ENCODE results near the gene THOP1. TPM values are rescaled to one million over a fixed set of nuclear protein-coding genes. Genes with fewer than 3 reads are reported as not detected.

The THOP1 gene
- polyA plus RNA-seq, 2 donors = 56.5 to 77.4 TPM

GRCh38 chr19:2800506-2800905, 15.2 kb downstream of the THOP1 start:
- H3K4me1 ChIP-seq (ENCODE audit: control insufficient read depth in 2 of 2, insufficient read depth in 2 of 2, low read length in 1 of 2) = peaks cover 3 to 7% of the 10 kb centered on the region in 2 donors
- no peaks in the 10 kb centered on the region for H3K27me3 ChIP-seq (ENCODE audit: control insufficient read depth in 1 of 2, insufficient read depth in 2 of 2, low read length in 2 of 2)
- peaks cover 8 to 56% of the 10 kb centered on the region in 2 donors for H3K36me3 ChIP-seq (ENCODE audit: control insufficient read depth in 2 of 2, insufficient read depth in 2 of 2, low read length in 1 of 2)
- no peak overlapping the region for H3K4me3 ChIP-seq (ENCODE audit: low read depth in 1 of 2, low read length in 2 of 2)
- H3K27ac ChIP-seq (ENCODE audit: low read depth in 2 of 2, low read length in 1 of 2) = no peak overlapping the region
- H3K9me3 ChIP-seq (ENCODE audit: control insufficient read depth in 2 of 2, insufficient read depth in 1 of 2, low read depth in 1 of 2, low read length in 1 of 2) = peaks cover 2 to 4% of the 10 kb centered on the region in 2 donors
- 92 to 93% methylated on average over 22 of the region's 22 CpGs for WGBS, 2 donors

DNA sequence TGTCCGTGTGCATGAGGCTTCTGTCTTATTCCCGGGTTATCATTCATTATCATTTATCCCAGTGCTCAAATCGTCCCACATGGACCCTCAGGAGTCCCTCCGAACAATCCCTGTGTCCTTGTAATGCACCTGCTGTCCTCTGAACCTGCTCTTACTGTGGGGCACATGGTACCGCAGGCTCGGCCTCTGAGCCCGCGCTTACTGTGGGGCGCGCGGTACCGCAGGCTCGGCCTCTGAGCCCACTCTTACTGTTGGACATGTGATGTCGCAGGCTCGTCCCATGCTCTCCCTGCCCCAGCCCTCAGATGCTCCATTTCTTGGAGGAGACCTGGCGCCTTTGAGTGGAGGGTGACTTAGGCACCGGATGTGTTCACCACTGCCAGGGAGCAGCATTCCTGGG, 17.5 kb downstream of the THOP1 start:
- Histone ChIP-seq H3K4me3 (ENCODE audit: low read depth in 1 of 2, low read length in 2 of 2) (no peak overlapping the region), H3K27me3 (ENCODE audit: control insufficient read depth in 1 of 2, insufficient read depth in 2 of 2, low read length in 2 of 2) (no peaks in the 10 kb centered on the region), H3K9me3 (ENCODE audit: control insufficient read depth in 2 of 2, insufficient read depth in 1 of 2, low read depth in 1 of 2, low read length in 1 of 2) (peaks cover 0 to 2% of the 10 kb centered on the region in 2 donors), H3K4me1 (ENCODE audit: control insufficient read depth in 2 of 2, insufficient read depth in 2 of 2, low read length in 1 of 2) (no peaks in the 10 kb centered on the region), H3K36me3 (ENCODE audit: control insufficient read depth in 2 of 2, insufficient read depth in 2 of 2, low read length in 1 of 2) (peaks cover 8 to 65% of the 10 kb centered on the region in 2 donors), H3K27ac (ENCODE audit: low read depth in 2 of 2, low read length in 1 of 2) (no peak overlapping the region)
- 96% methylated on average over 17 of the region's 17 CpGs for WGBS, 2 donors

DNA sequence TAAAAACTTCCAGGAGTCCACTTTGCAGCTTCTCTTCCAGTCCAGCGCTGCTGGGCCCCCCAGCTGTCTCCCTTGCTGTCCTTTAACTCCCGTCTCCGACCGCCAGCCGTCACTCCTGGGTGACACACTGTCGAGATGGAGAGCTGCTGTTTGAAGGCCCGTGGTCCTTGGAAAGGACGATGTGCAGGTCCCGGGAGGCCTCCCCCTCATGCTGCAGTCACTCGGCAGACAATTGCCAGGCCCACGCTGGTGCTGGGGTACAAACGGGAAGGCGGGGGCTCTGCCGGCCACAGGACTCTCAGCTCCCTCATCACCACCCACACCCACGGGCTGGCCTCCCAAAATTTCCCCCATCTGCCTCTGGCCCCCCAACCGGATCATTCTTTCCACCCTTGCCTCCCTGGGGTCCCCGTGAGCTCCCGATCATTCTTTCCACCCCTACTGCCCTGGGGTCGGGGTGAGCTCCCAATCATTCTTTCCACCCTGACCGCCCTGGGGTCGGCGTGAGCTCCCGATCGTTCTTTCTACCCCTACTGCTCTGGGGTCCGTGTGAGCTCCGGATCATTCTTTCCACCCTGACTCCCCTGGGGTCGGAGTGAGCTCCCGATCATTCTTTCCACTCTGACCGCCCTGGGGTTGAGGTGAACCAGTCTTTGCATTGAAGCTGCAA, 18.3 kb downstream of the THOP1 start:
- H3K4me1 ChIP-seq (ENCODE audit: control insufficient read depth in 2 of 2, insufficient read depth in 2 of 2, low read length in 1 of 2) = no peaks in the 10 kb centered on the region
- H3K36me3 ChIP-seq (ENCODE audit: control insufficient read depth in 2 of 2, insufficient read depth in 2 of 2, low read length in 1 of 2) = peaks cover 8 to 69% of the 10 kb centered on the region in 2 donors
- peaks cover 0 to 2% of the 10 kb centered on the region in 2 donors for H3K9me3 ChIP-seq (ENCODE audit: control insufficient read depth in 2 of 2, insufficient read depth in 1 of 2, low read depth in 1 of 2, low read length in 1 of 2)
- no peak overlapping the region for H3K27ac ChIP-seq (ENCODE audit: low read depth in 2 of 2, low read length in 1 of 2)
- no peak overlapping the region for H3K4me3 ChIP-seq (ENCODE audit: low read depth in 1 of 2, low read length in 2 of 2)
- no peaks in the 10 kb centered on the region for H3K27me3 ChIP-seq (ENCODE audit: control insufficient read depth in 1 of 2, insufficient read depth in 2 of 2, low read length in 2 of 2)
- WGBS, 2 donors = 92 to 94% methylated on average over 29 of the region's 29 CpGs

DNA sequence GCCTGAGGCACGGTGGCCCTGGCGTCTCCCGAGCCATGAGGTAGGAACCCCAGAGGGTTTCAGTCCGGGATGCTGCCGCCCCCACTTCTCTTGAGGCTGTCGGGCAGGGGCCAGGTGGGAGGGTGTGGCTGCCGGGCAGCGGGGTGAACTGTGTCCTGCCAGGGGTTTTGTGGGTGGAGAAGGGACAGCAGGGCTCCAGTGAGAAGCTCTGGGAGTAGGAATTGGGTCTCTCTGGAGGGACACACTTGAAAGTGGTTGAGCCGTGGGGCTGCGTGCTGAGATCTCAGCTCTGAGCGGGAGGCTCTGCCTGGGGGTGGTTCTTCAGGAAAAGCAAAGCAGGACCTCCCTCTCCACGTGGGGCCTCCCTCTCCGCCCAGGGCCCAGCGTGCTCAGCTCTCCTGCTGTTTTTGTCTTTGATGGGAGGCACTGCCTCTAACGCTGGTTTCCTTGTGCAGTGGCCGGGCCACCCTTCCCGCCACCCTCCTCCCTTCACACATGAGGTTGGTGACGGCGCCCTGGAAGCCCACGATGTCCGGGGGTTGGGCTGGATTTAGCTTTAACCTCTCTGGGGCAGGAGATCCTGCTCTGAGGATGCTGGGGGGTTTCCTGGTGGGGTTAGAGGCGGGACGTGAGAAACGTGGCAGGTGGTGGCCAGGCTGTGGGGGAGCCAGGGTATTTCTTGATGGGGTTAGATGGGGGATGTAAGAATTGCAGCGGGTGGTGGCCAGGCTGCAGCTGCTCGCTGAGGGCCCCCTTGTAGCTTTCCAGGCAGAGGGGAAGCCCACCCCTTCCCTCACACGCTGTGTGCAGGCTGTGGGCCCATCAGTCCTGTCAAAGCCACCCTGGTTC, 19.1 kb downstream of the THOP1 start:
- 87 to 88% methylated on average over 27 of the region's 27 CpGs for WGBS, 2 donors
- peaks cover 0 to 4% of the 10 kb centered on the region in 2 donors for H3K9me3 ChIP-seq (ENCODE audit: control insufficient read depth in 2 of 2, insufficient read depth in 1 of 2, low read depth in 1 of 2, low read length in 1 of 2)

DNA sequence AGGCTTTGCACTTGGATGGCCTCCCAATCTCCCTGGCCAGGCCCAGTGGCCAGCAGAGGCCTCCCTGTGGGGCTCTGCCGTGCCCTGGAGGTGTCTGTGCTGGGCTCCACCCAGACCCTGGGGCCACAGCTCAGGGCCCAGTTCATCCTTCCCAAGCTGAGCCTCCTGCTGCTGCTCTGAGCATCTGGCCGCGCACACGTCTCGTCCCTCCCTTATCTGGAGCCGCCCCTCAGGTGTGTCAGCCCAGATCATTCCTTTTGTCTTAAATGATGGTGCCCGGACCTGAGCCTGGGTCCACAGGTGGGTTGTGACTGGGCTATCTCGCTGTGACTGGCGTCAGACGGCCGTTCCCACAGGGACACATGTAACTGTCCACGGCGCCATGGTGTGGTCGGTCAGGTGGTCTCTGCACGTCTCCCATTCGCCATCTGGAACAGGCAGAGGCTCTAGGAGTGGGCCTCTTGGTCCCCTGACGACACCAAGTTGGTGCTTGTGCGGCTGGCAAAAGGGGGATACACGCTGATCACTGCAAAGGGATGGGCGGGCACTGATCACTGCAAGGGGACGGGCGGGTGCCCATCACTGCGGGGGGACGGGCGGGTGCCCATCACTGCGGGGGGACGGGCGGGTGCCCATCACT, 20.1 kb downstream of the THOP1 start:
- no peaks in the 10 kb centered on the region for H3K4me1 ChIP-seq (ENCODE audit: control insufficient read depth in 2 of 2, insufficient read depth in 2 of 2, low read length in 1 of 2)
- peaks cover 0 to 4% of the 10 kb centered on the region in 2 donors for H3K9me3 ChIP-seq (ENCODE audit: control insufficient read depth in 2 of 2, insufficient read depth in 1 of 2, low read depth in 1 of 2, low read length in 1 of 2)
- peaks cover 5 to 76% of the 10 kb centered on the region in 2 donors for H3K36me3 ChIP-seq (ENCODE audit: control insufficient read depth in 2 of 2, insufficient read depth in 2 of 2, low read length in 1 of 2)
- no peak overlapping the region for H3K27ac ChIP-seq (ENCODE audit: low read depth in 2 of 2, low read length in 1 of 2)
- H3K4me3 ChIP-seq (ENCODE audit: low read depth in 1 of 2, low read length in 2 of 2) = no peak overlapping the region
- no peaks in the 10 kb centered on the region for H3K27me3 ChIP-seq (ENCODE audit: control insufficient read depth in 1 of 2, insufficient read depth in 2 of 2, low read length in 2 of 2)
- 94% methylated on average over 28 of the region's 28 CpGs for WGBS, 2 donors

More for the DNA sequence above, 19.1 kb downstream of the THOP1 start:
- H3K4me3 ChIP-seq (ENCODE audit: low read depth in 1 of 2, low read length in 2 of 2) = no peak overlapping the region
- H3K4me1 ChIP-seq (ENCODE audit: control insufficient read depth in 2 of 2, insufficient read depth in 2 of 2, low read length in 1 of 2) = no peaks in the 10 kb centered on the region
- H3K36me3 ChIP-seq (ENCODE audit: control insufficient read depth in 2 of 2, insufficient read depth in 2 of 2, low read length in 1 of 2) = peaks cover 8 to 74% of the 10 kb centered on the region in 2 donors
- H3K27me3 ChIP-seq (ENCODE audit: control insufficient read depth in 1 of 2, insufficient read depth in 2 of 2, low read length in 2 of 2) = no peaks in the 10 kb centered on the region
- no peak overlapping the region for H3K27ac ChIP-seq (ENCODE audit: low read depth in 2 of 2, low read length in 1 of 2)

DNA sequence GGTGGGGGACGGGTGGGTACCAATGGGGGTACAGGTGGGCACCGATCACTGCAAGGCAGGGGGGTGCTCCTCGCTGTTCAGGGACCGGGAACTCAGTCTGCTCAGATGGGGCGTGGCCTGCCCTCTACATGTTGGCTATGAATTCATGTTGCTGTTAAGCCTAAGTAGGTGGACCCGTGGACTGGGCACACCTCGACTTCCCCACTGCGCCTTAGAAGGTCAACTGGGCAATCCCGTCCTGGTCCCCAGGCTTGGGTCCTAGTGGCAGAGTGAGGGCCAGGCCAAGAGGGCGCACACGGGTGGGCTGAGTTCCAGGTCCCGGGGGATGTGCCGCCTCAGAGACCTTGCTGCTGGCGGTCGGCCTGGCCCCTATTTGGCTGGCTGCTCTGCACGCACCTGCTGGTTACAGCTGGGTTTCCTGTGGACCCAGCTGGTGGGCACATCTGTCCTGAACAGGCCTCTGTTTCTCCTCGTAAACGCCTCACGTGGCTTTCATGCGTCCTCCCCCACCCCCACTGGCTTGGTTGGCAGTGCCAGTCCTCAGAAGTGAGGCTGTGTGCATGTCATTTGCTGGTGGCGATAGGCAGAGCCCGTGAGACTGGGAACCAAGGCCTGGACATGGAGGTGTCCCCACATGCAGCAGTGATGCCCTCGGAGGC, 20.8 kb downstream of the THOP1 start:
- Histone ChIP-seq H3K36me3 (ENCODE audit: control insufficient read depth in 2 of 2, insufficient read depth in 2 of 2, low read length in 1 of 2) (peaks cover 5 to 75% of the 10 kb centered on the region in 2 donors), H3K27ac (ENCODE audit: low read depth in 2 of 2, low read length in 1 of 2) (no peak overlapping the region), H3K4me1 (ENCODE audit: control insufficient read depth in 2 of 2, insufficient read depth in 2 of 2, low read length in 1 of 2) (no peaks in the 10 kb centered on the region), H3K27me3 (ENCODE audit: control insufficient read depth in 1 of 2, insufficient read depth in 2 of 2, low read length in 2 of 2) (no peaks in the 10 kb centered on the region), H3K9me3 (ENCODE audit: control insufficient read depth in 2 of 2, insufficient read depth in 1 of 2, low read depth in 1 of 2, low read length in 1 of 2) (peaks cover 0 to 2% of the 10 kb centered on the region in 2 donors), H3K4me3 (ENCODE audit: low read depth in 1 of 2, low read length in 2 of 2) (no peak overlapping the region)
- 95 to 97% methylated on average over 23 of the region's 23 CpGs for WGBS, 2 donors

DNA sequence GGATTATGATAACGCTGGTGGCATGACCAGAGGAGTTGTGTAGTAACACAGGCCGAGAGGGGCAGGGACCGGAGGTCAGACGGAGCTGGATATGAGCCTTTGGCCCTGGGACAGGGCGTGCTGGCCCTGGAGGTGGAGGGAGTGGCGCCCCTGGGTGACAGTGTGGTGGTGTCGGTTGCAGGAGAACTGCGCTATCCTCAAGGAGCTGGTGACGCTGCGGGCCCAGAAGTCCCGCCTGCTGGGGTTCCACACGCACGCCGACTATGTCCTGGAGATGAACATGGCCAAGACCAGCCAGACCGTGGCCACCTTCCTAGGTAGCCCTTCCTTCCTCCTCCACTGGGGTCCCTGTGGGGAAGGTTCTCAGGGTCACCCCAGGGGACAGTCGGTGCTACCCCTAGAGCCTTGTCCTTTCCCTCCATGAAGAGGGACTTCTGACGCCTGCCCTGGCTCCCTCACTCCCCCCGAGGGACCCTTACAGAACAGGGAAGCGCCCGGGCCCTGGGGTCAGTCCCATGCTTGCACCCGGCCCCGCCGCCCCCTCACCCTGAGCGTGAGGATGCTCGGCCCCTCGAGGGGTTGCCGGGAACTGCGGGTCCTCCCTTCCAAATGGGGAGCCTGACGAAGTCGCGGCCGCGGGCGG, 21.6 kb downstream of the THOP1 start:
- H3K4me3 ChIP-seq (ENCODE audit: low read depth in 1 of 2, low read length in 2 of 2) = no peak overlapping the region
- no peak overlapping the region for H3K27ac ChIP-seq (ENCODE audit: low read depth in 2 of 2, low read length in 1 of 2)
- no peaks in the 10 kb centered on the region for H3K4me1 ChIP-seq (ENCODE audit: control insufficient read depth in 2 of 2, insufficient read depth in 2 of 2, low read length in 1 of 2)
- 95 to 96% methylated on average over 34 of the region's 34 CpGs for WGBS, 2 donors
- H3K36me3 ChIP-seq (ENCODE audit: control insufficient read depth in 2 of 2, insufficient read depth in 2 of 2, low read length in 1 of 2) = peaks cover 5 to 76% of the 10 kb centered on the region in 2 donors
- no peaks in the 10 kb centered on the region for H3K27me3 ChIP-seq (ENCODE audit: control insufficient read depth in 1 of 2, insufficient read depth in 2 of 2, low read length in 2 of 2)
- H3K9me3 ChIP-seq (ENCODE audit: control insufficient read depth in 2 of 2, insufficient read depth in 1 of 2, low read depth in 1 of 2, low read length in 1 of 2) = peaks cover 0 to 2% of the 10 kb centered on the region in 2 donors

DNA sequence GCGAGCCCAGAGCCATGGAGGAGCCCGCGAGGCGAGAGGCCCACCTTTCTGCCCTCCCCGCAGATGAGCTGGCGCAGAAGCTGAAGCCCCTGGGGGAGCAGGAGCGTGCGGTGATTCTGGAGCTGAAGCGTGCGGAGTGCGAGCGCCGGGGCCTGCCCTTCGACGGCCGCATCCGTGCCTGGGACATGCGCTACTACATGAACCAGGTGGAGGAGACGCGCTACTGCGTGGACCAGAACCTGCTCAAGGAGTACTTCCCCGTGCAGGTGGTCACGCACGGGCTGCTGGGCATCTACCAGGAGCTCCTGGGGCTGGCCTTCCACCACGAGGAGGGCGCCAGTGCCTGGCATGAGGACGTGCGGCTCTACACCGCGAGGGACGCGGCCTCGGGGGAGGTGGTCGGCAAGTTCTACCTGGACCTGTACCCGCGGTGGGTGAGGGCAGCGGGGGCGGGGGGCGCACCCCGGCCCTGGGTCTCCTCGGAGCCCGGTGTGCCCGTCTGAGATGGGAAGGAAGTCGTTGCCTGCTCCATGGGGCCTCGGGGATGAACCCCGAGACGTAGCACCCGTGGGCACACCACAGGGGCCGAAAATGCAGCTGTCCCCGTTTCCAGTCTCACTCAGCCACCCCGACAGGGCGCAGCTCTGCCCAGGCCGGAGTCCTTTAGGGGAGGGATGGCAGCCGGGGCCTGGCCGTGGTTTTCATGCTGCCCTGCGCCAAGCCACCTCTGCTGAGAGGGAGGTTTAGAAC, 22.3 kb downstream of the THOP1 start:
- 95 to 96% methylated on average over 56 of the region's 56 CpGs for WGBS, 2 donors

More for the DNA sequence above, 22.3 kb downstream of the THOP1 start:
- peaks cover 5 to 75% of the 10 kb centered on the region in 2 donors for H3K36me3 ChIP-seq (ENCODE audit: control insufficient read depth in 2 of 2, insufficient read depth in 2 of 2, low read length in 1 of 2)
- H3K27ac ChIP-seq (ENCODE audit: low read depth in 2 of 2, low read length in 1 of 2) = no peak overlapping the region
- no peaks in the 10 kb centered on the region for H3K27me3 ChIP-seq (ENCODE audit: control insufficient read depth in 1 of 2, insufficient read depth in 2 of 2, low read length in 2 of 2)
- peaks cover 0 to 2% of the 10 kb centered on the region in 2 donors for H3K9me3 ChIP-seq (ENCODE audit: control insufficient read depth in 2 of 2, insufficient read depth in 1 of 2, low read depth in 1 of 2, low read length in 1 of 2)
- no peaks in the 10 kb centered on the region for H3K4me1 ChIP-seq (ENCODE audit: control insufficient read depth in 2 of 2, insufficient read depth in 2 of 2, low read length in 1 of 2)
- no peak overlapping the region for H3K4me3 ChIP-seq (ENCODE audit: low read depth in 1 of 2, low read length in 2 of 2)

Measured in esophagus (tissue), 2 donors.